GM12875 (cell line): ENCODE measurements around the gene RGS6.

ENCODE experiments used
- H3K4me3 ChIP-seq: one replicate; pipeline ENCODE4 v1.5.1; 2011; ENCODE audit warnings: low read depth, low read length, control low read depth
- CTCF ChIP-seq: IDR thresholded peaks from 2 replicates; pipeline ENCODE4 v1.5.1; 2011; ENCODE audit warnings: low read depth, mild to moderate bottlenecking, control low read depth, inconsistent platforms, low read length, moderate library complexity, borderline replicate concordance; ENCODE audit not compliant: insufficient read depth

The RGS6 gene

GRCh38 chr14:72014486-72014885 is 82.3 kb downstream of the RGS6 start:
- no peak for TF ChIP-seq CTCF
- H3K4me3 ChIP-seq = no peak overlapping the region

GRCh38 chr14:72017290-72017689 is 85.1 kb downstream of the RGS6 start:
- no peak for TF ChIP-seq CTCF

GRCh38 chr14:72023128-72024042 is 91.2 kb downstream of the RGS6 start:
- TF ChIP-seq CTCF = no peak
- no peak overlapping the region for H3K4me3 ChIP-seq

More at GRCh38 chr14:72017290-72017689, 85.1 kb downstream of the RGS6 start:
- H3K4me3 ChIP-seq = no peak overlapping the region

- no peak overlapping the region for H3K4me3 ChIP-seq
- TF ChIP-seq CTCF = peak; percentile 62
Measured at GRCh38 chr14:72024043-72024407, 91.8 kb downstream of the RGS6 start.

- no peak overlapping the region for H3K4me3 ChIP-seq
- no peak for TF ChIP-seq CTCF
Measured at GRCh38 chr14:72024504-72024903, 92.3 kb downstream of the RGS6 start.

- TF ChIP-seq CTCF = no peak
- no peak overlapping the region for H3K4me3 ChIP-seq
Measured at GRCh38 chr14:72026536-72026935, 94.3 kb downstream of the RGS6 start.

- TF ChIP-seq CTCF = no peak
- no peak overlapping the region for H3K4me3 ChIP-seq
Measured at GRCh38 chr14:72027061-72027460, 94.8 kb downstream of the RGS6 start.
